GM12873 (cell line): ENCODE measurements around the gene CLDN6.

ENCODE experiments used
- TF ChIP-seq, protein P1 (sequence below): IDR thresholded peaks from 2 replicates; pipeline ENCODE4 v1.5.1; 2012; ENCODE audit warnings: low read depth, mild to moderate bottlenecking, moderate library complexity, low read length, control low read depth; ENCODE audit not compliant: insufficient read depth; ENCODE audit errors: missing control alignments

CLDN6 gene

GRCh38 chr16:3019594-3020246 lies 1.7 kb upstream of the CLDN6 start:
- TF ChIP-seq, protein P1, sequence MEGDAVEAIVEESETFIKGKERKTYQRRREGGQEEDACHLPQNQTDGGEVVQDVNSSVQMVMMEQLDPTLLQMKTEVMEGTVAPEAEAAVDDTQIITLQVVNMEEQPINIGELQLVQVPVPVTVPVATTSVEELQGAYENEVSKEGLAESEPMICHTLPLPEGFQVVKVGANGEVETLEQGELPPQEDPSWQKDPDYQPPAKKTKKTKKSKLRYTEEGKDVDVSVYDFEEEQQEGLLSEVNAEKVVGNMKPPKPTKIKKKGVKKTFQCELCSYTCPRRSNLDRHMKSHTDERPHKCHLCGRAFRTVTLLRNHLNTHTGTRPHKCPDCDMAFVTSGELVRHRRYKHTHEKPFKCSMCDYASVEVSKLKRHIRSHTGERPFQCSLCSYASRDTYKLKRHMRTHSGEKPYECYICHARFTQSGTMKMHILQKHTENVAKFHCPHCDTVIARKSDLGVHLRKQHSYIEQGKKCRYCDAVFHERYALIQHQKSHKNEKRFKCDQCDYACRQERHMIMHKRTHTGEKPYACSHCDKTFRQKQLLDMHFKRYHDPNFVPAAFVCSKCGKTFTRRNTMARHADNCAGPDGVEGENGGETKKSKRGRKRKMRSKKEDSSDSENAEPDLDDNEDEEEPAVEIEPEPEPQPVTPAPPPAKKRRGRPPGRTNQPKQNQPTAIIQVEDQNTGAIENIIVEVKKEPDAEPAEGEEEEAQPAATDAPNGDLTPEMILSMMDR: no peak

DNA sequence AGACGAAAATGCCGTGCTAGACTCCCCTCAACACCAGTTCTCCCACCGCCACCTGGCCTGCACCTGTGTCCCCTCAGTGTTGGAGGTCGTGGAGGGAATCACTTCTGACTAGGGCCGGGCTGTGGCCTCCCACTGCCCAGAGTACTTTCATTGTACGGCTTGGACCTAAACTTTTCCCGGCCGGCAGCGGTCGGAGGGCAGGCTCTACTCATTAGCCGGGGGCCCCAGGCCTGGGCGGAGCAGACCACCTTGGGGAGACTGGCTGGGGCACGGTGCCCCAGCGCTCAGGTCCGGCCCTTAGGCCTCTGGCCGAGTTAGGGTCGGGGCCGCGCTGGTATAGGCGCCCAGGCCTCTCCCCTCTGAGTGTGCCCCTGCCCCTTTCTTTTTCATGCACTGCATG lies 639 bp downstream of the CLDN6 start:
- TF ChIP-seq, protein P1: no peak

GRCh38 chr16:3015865-3016521 lies 2.0 kb downstream of the CLDN6 start:
- TF ChIP-seq, protein P1: no peak

DNA sequence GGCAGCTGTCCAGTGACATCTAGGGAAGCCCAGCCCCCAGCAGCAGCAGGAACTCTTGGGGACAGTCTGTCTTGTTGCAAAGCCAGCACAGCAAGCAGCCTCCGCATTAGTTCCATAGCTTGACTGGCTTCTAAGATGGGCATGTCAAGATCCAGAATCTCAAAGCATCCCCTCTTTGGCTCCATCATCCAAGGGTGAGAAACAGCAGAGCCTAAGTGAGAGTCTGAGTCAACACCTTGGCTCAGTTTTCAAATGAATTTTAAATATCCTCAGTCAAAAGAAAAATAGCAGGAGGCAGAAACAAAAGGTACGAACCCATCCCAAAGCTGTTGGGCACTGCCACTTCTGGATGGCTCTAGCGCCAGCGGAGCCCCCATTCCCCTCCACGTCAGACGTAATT lies 3.0 kb downstream of the CLDN6 start:
- TF ChIP-seq, protein P1: no peak

DNA sequence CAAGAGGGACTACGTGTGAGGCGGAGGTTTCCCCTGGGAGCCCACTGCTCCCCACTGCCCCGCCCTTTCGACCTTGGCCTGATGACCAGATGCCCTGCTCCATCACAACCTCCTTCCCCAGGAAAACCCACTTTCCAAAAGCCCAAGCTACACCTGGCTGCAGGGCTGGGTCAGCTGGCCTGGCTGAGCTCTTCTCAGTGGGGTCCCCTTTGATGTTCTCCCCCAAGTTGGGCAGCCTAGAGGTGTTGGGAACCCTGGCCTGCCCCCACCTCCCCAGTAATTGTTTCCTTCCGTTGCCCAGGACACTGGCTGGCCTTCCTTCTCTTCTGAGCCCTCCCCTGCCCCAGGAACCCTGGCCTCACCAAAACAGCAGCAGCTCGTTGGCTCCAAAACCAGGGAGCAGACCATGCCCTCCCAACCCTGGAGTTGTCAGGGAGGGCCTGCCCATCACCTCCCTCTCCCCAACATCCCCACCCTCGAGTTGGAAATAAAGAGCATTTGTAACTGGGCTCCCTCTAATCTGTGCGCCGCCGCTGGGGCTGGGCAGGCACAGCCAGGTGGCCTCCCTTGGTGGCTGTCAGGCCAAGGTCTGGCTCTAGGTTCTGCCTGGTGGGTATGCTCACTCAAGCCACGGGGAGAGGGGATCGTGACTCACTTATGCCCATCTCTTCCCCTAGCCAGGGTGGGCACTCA lies 3.8 kb downstream of the CLDN6 start:
- TF ChIP-seq, protein P1: no peak

DNA sequence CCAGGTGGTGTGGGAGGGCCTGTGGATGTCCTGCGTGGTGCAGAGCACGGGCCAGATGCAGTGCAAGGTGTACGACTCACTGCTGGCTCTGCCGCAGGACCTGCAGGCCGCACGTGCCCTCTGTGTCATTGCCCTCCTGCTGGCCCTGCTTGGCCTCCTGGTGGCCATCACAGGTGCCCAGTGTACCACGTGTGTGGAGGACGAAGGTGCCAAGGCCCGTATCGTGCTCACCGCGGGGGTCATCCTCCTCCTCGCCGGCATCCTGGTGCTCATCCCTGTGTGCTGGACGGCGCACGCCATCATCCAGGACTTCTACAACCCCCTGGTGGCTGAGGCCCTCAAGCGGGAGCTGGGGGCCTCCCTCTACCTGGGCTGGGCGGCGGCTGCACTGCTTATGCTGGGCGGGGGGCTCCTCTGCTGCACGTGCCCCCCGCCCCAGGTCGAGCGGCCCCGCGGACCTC lies 4.5 kb downstream of the CLDN6 start:
- TF ChIP-seq, protein P1: no peak

GRCh38 chr16:3012828-3013420 lies 5.1 kb downstream of the CLDN6 start, which contains the start of gene CLDN9:
CLDN9 (plus strand) TSS chr16:3012923; CDS start chr16:3013363, 440 bp downstream.
- TF ChIP-seq, protein P1: no peak
